GM23338 (cell line): ENCODE data around the gene ABHD14A. TPM values are rescaled to one million over a fixed set of nuclear protein-coding genes. Genes with fewer than 3 reads are reported as not detected.

Source experiments
- ATAC-seq: fragments of 200-7000 bp; cut with Tn5 transposase; 3 replicates; pipeline ENCODE4 v1.9.1; 2020
- DNase-seq: peaks from one replicate; pipeline ENCODE4 v3.0.0-alpha.2; 2015; ENCODE audit warnings: low spot score
- H2AFZ ChIP-seq: fragments of 200-600 bp; sonication (generic); 2 replicates; pipeline ENCODE4 v1.8.0; 2016; ENCODE audit warnings: antibody characterized with exemption, mild to moderate bottlenecking, moderate library complexity
- H3F3A ChIP-seq: fragments of 200-600 bp; sonication (generic); replicated peaks from 2 replicates; pipeline ENCODE4 v1.8.0; 2017; ENCODE audit warnings: antibody characterized with exemption, mixed run types, low read depth
- H3K27ac ChIP-seq: fragments of 200-600 bp; sonication (generic); 2 replicates; pipeline ENCODE4 v1.6.1; 2016; ENCODE audit warnings: low read depth
- H3K27me3 ChIP-seq: fragments of 200-600 bp; sonication (generic); 2 replicates; pipeline ENCODE4 v1.8.0; 2016; ENCODE audit warnings: mild to moderate bottlenecking, mixed run types, moderate library complexity; ENCODE audit not compliant: insufficient read depth
- H3K36me3 ChIP-seq: fragments of 200-600 bp; sonication (generic); 2 replicates; pipeline ENCODE4 v1.8.0; 2016; ENCODE audit warnings: mild to moderate bottlenecking; ENCODE audit not compliant: insufficient read depth
- H3K4me1 ChIP-seq: fragments of 200-600 bp; sonication (generic); 2 replicates; pipeline ENCODE4 v1.8.0; 2016; ENCODE audit warnings: mild to moderate bottlenecking, moderate library complexity; ENCODE audit not compliant: insufficient read depth
- H3K4me2 ChIP-seq: fragments of 200-600 bp; sonication (generic); 2 replicates; pipeline ENCODE4 v1.7.1; 2017; ENCODE audit warnings: mixed run types
- H3K4me3 ChIP-seq: fragments of 200-600 bp; sonication (generic); 2 replicates; pipeline ENCODE4 v1.6.1; 2016; ENCODE audit warnings: mixed run types
- H3K79me2 ChIP-seq: fragments of 200-600 bp; sonication (generic); replicated peaks from 2 replicates; pipeline ENCODE4 v1.8.0; 2017; ENCODE audit warnings: mild to moderate bottlenecking; ENCODE audit not compliant: insufficient read depth
- H3K9me2 ChIP-seq: fragments of 200-600 bp; sonication (generic); 2 replicates; pipeline ENCODE4 v1.8.0; 2017; ENCODE audit not compliant: insufficient read depth
- H4K20me1 ChIP-seq: fragments of 200-600 bp; sonication (generic); replicated peaks from 2 replicates; pipeline ENCODE4 v1.8.0; 2017; ENCODE audit warnings: mild to moderate bottlenecking; ENCODE audit not compliant: insufficient read depth
- H3K27ac Mint-ChIP-seq: 2 replicates; pipeline ENCODE4 v1.8.0; 2020; ENCODE audit warnings: inconsistent platforms, mild to moderate bottlenecking, moderate library complexity, mixed read lengths
- H3K27me3 Mint-ChIP-seq: 3 replicates; pipeline ENCODE4 v1.8.0; 2022; ENCODE audit warnings: low read depth, mild to moderate bottlenecking, moderate library complexity, mixed read lengths, inconsistent platforms; ENCODE audit not compliant: insufficient read depth, poor library complexity
- H3K36me3 Mint-ChIP-seq: 3 replicates; pipeline ENCODE4 v1.8.0; 2021; ENCODE audit warnings: low read depth, mild to moderate bottlenecking, inconsistent platforms, moderate library complexity, mixed read lengths
- H3K4me1 Mint-ChIP-seq: 3 replicates; pipeline ENCODE4 v1.8.0; 2020; ENCODE audit warnings: mild to moderate bottlenecking, inconsistent platforms, mixed read lengths
- H3K4me3 Mint-ChIP-seq: 3 replicates; pipeline ENCODE4 v1.8.0; 2021; ENCODE audit warnings: moderate library complexity, mild to moderate bottlenecking, inconsistent platforms, mixed read lengths
- H3K9me3 Mint-ChIP-seq: 3 replicates; pipeline ENCODE4 v1.8.0; 2020; ENCODE audit warnings: moderate library complexity, mild to moderate bottlenecking, inconsistent platforms, mixed read lengths
- CREB1 ChIP-seq: fragments of 250-450 bp; sonication (Bioruptor Pico); IDR thresholded peaks from 2 replicates; pipeline ENCODE4 v1.5.0; 2020; ENCODE audit warnings: low read depth, mild to moderate bottlenecking, moderate library complexity
- ETS1 ChIP-seq: IDR thresholded peaks from 2 replicates; pipeline ENCODE4 v1.6.1; 2016; ENCODE audit warnings: antibody characterized with exemption
- EZH2 ChIP-seq: fragments of 200-600 bp; sonication (generic); IDR thresholded peaks from one replicate; pipeline ENCODE4 v1.8.0; 2017; ENCODE audit warnings: antibody characterized with exemption, mild to moderate bottlenecking, low read depth; ENCODE audit not compliant: unreplicated experiment
- EZH2phosphoT487 ChIP-seq: fragments of 200-600 bp; sonication (generic); IDR thresholded peaks from one replicate; pipeline ENCODE4 v1.8.1; 2018; ENCODE audit warnings: antibody characterized with exemption; ENCODE audit not compliant: unreplicated experiment
- JUNB ChIP-seq: IDR thresholded peaks from one replicate; pipeline ENCODE4 v1.6.1; 2016; ENCODE audit warnings: antibody characterized with exemption; ENCODE audit not compliant: unreplicated experiment
- NANOG ChIP-seq: IDR thresholded peaks from 2 replicates; pipeline ENCODE4 v1.6.1; 2016; ENCODE audit warnings: antibody characterized with exemption, borderline replicate concordance
- POLR2AphosphoS5 ChIP-seq: IDR thresholded peaks from 2 replicates; pipeline ENCODE4 v1.6.1; 2016; ENCODE audit warnings: antibody characterized with exemption, low read depth
- STAT1 ChIP-seq: IDR thresholded peaks from one replicate; pipeline ENCODE4 v1.6.1; 2016; ENCODE audit warnings: antibody characterized with exemption; ENCODE audit not compliant: unreplicated experiment
- ZNF114 ChIP-seq: fragments of 250-450 bp; sonication (Bioruptor Pico); IDR thresholded peaks from 2 replicates; pipeline ENCODE4 v1.5.0; 2020; ENCODE audit warnings: mild to moderate bottlenecking, moderate library complexity
- ZNF331 ChIP-seq: fragments of 250-450 bp; sonication (Bioruptor Pico); IDR thresholded peaks from 2 replicates; pipeline ENCODE4 v1.5.0; 2020; ENCODE audit warnings: low read depth, mild to moderate bottlenecking, moderate library complexity
- ZNF462 ChIP-seq: fragments of 250-450 bp; sonication (Bioruptor Pico); IDR thresholded peaks from 2 replicates; pipeline ENCODE4 v1.5.0; 2020; ENCODE audit warnings: mild to moderate bottlenecking, moderate library complexity
- polyA plus RNA-seq: library from polyadenylated mRNA; unstranded; fragments of >200 nt; fragmentation: Nextera tagmentation; extraction: Ambion mirVana; gene quantifications from 2 replicates; pipeline ENCODE4 v1.2.1, GENCODE V29; 2016
- total RNA-seq: library from RNA; depleted of rRNA; stranded (reverse); fragments of >200 nt; shearing (Covaris generic); gene quantifications from 2 replicates; pipeline ENCODE4 v1.2.3, GENCODE V29; 2014

Gene ABHD14A
- total and polyA plus RNA-seq, 2 experiments from 2014 or later = 7.8 to 12.7 TPM

- Histone ChIP-seq H3K27me3 (no peaks in the 10 kb centered on the region), H2AFZ (no peak overlapping the region), H3K36me3 (peaks cover 12% of the 10 kb centered on the region), H3K27ac (no peak overlapping the region), H3F3A (0 out of 2 replicates have a peak, but pooled peaks cover 2% of the 10 kb centered on the region), H3K4me1 (peaks cover 9% of the 10 kb centered on the region; the same call in 1 of the 2 replicates), H3K9me2 (no peaks in the 10 kb centered on the region), H3K4me2 (no peak overlapping the region), H3K4me3 (no peak overlapping the region), H4K20me1 (peaks cover 12% of the 10 kb centered on the region), H3K79me2 (peaks cover 25% of the 10 kb centered on the region)
- ATAC-seq = no peak
- TF ChIP-seq STAT1 = no peak
- TF ChIP-seq ZNF331 (CRISPR knock-in tag) = no peak
- no peak for TF ChIP-seq ETS1
- TF ChIP-seq JUNB = no peak
- no peak for TF ChIP-seq CREB1
- no peak for TF ChIP-seq POLR2AphosphoS5
- no peak for TF ChIP-seq ZNF114 (CRISPR knock-in tag)
- TF ChIP-seq EZH2phosphoT487 = no peak
- no peak for TF ChIP-seq EZH2
- no peak for TF ChIP-seq ZNF462 (CRISPR knock-in tag)
- TF ChIP-seq NANOG = no peak
- Mint-ChIP-seq H3K9me3 (no peaks in the 10 kb centered on the region), H3K4me3 (no peak overlapping the region), H3K4me1 (peaks cover 15% of the 10 kb centered on the region), H3K27ac (no peak overlapping the region), H3K27me3 (peaks cover 7% of the 10 kb centered on the region), H3K36me3 (peaks cover 79% of the 10 kb centered on the region)
- no peak for DNase-seq
These were observed 37.9 kb upstream of the ABHD14A start for GRCh38 chr3:51937014-51937413.
